ENCODE measurements around the gene JAK2. TPM values are rescaled to one million over a fixed set of nuclear protein-coding genes. Genes with fewer than 3 reads are reported as not detected.

Gene JAK2
- total RNA-seq, 1 experiment from 2014 or later = 1.4 TPM

GRCh38 chr9:4955836-4956235 is 29.2 kb upstream of the JAK2 start:
- intact Hi-C loops (cut with micrococcal nuclease; ENCODE audit: unreplicated experiment) = no loop called here

GRCh38 chr9:4959031-4959430 is 26.0 kb upstream of the JAK2 start:
- Histone ChIP-seq H3K9me3 (no peaks in the 10 kb centered on the region), H3K36me3 (ENCODE audit: control insufficient read depth, insufficient read depth, low read length) (no peaks in the 10 kb centered on the region), H3K4me1 (no peaks in the 10 kb centered on the region), H3K27me3 (replicated peaks; ENCODE audit: control insufficient read depth, insufficient read depth, low read length) (no peaks in the 10 kb centered on the region), H3K4me3 (ENCODE audit: low read depth, low read length) (no peak overlapping the region)
- Mint-ChIP-seq H3K4me3 (ENCODE audit: unreplicated experiment) (no peak overlapping the region), H3K9me3 (ENCODE audit: unreplicated experiment) (peaks cover 9% of the 10 kb centered on the region), H3K27ac (ENCODE audit: unreplicated experiment) (no peak overlapping the region), H3K4me1 (ENCODE audit: low read depth, unreplicated experiment) (no peaks in the 10 kb centered on the region), H3K27me3 (ENCODE audit: insufficient read depth, unreplicated experiment) (peaks cover 4% of the 10 kb centered on the region), H3K36me3 (ENCODE audit: insufficient read depth, unreplicated experiment) (no peaks in the 10 kb centered on the region)
- ChIA-PET POLR2A (no interaction called here), CTCF (no interaction called here)
- intact Hi-C loops (cut with micrococcal nuclease; ENCODE audit: unreplicated experiment) = no loop called here
- no peak for DNase-seq
- no TSS peak for BruUV-seq (replicated peaks)
- no peak for TF ChIP-seq CTCF (IDR thresholded peaks at IDR 0.05; ENCODE audit: insufficient read depth in 1 of 2, low read depth in 1 of 2, low read length in 1 of 2, severe bottlenecking in 1 of 2, unreplicated experiment in 1 of 2)

More at GRCh38 chr9:4955836-4956235, 29.2 kb upstream of the JAK2 start:
- H3K9me3 Mint-ChIP-seq (ENCODE audit: unreplicated experiment) = peaks cover 9% of the 10 kb centered on the region
- ChIA-PET POLR2A (no interaction called here), CTCF (no interaction called here)
- Histone ChIP-seq H3K36me3 (ENCODE audit: control insufficient read depth, insufficient read depth, low read length) (no peaks in the 10 kb centered on the region), H3K4me3 (ENCODE audit: low read depth, low read length) (no peak overlapping the region), H3K4me1 (no peaks in the 10 kb centered on the region), H3K9me3 (no peaks in the 10 kb centered on the region), H3K27me3 (replicated peaks; ENCODE audit: control insufficient read depth, insufficient read depth, low read length) (no peaks in the 10 kb centered on the region)
- DNase-seq = no peak
- peaks cover 5% of the 10 kb centered on the region for H3K36me3 Mint-ChIP-seq (ENCODE audit: insufficient read depth, unreplicated experiment)
- H3K4me1 Mint-ChIP-seq (ENCODE audit: low read depth, unreplicated experiment) = no peaks in the 10 kb centered on the region
- BruUV-seq (replicated peaks) = no TSS peak
- no peak overlapping the region for H3K4me3 Mint-ChIP-seq (ENCODE audit: unreplicated experiment)
- no peak overlapping the region for H3K27ac Mint-ChIP-seq (ENCODE audit: unreplicated experiment)
- H3K27me3 Mint-ChIP-seq (ENCODE audit: insufficient read depth, unreplicated experiment) = peaks cover 8% of the 10 kb centered on the region
- TF ChIP-seq CTCF (IDR thresholded peaks at IDR 0.05; ENCODE audit: insufficient read depth in 1 of 2, low read depth in 1 of 2, low read length in 1 of 2, severe bottlenecking in 1 of 2, unreplicated experiment in 1 of 2) = no peak

GRCh38 chr9:4962085-4962484 is 23.0 kb upstream of the JAK2 start:
- Histone ChIP-seq H3K9me3 (no peaks in the 10 kb centered on the region), H3K4me3 (ENCODE audit: low read depth, low read length) (no peak overlapping the region), H3K36me3 (ENCODE audit: control insufficient read depth, insufficient read depth, low read length) (no peaks in the 10 kb centered on the region), H3K4me1 (no peaks in the 10 kb centered on the region), H3K27me3 (replicated peaks; ENCODE audit: control insufficient read depth, insufficient read depth, low read length) (no peaks in the 10 kb centered on the region)
- TF ChIP-seq CTCF (IDR thresholded peaks at IDR 0.05; ENCODE audit: insufficient read depth in 1 of 2, low read depth in 1 of 2, low read length in 1 of 2, severe bottlenecking in 1 of 2, unreplicated experiment in 1 of 2) = no peak
- H3K36me3 Mint-ChIP-seq (ENCODE audit: insufficient read depth, unreplicated experiment) = no peaks in the 10 kb centered on the region
- H3K9me3 Mint-ChIP-seq (ENCODE audit: unreplicated experiment) = no peaks in the 10 kb centered on the region
- no peak overlapping the region for H3K4me3 Mint-ChIP-seq (ENCODE audit: unreplicated experiment)
- no peaks in the 10 kb centered on the region for H3K4me1 Mint-ChIP-seq (ENCODE audit: low read depth, unreplicated experiment)
- no peak overlapping the region for H3K27ac Mint-ChIP-seq (ENCODE audit: unreplicated experiment)
- intact Hi-C loops (cut with micrococcal nuclease; ENCODE audit: unreplicated experiment) = no loop called here
- peaks cover 8% of the 10 kb centered on the region for H3K27me3 Mint-ChIP-seq (ENCODE audit: insufficient read depth, unreplicated experiment)
- BruUV-seq (replicated peaks) = no TSS peak
- DNase-seq = no peak
- ChIA-PET POLR2A (no interaction called here), CTCF (no interaction called here)

Measured in Caco-2 (cell line).